ENCODE results near the gene ZMYM4.

ZMYM4 gene

GRCh38 chr1:35223084-35223630 is 45.4 kb upstream of the ZMYM4 start:
- Histone ChIP-seq H3K4ac (ENCODE audit: low read depth in 1 of 2, low read length in 2 of 2) (no peak overlapping the region), H3K18ac (ENCODE audit: low read depth in 1 of 2, low read length in 2 of 2) (no peak overlapping the region), H3K9ac (ENCODE audit: low read length) (peak overlapping the region; percentile 58), H4K8ac (ENCODE audit: low read length) (no peak overlapping the region), H3K79me1 (replicated peaks; ENCODE audit: low read length, poor library complexity, severe bottlenecking) (no peaks in the 10 kb centered on the region), H3K27ac (ENCODE audit: low read length, poor library complexity, severe bottlenecking) (no peak overlapping the region), H2BK15ac (ENCODE audit: low read depth, poor library complexity, severe bottlenecking) (no peak overlapping the region), H3K4me3 (ENCODE audit: insufficient read depth in 1 of 2, low read depth in 1 of 2, low read length in 2 of 2) (no peak overlapping the region), H2BK5ac (ENCODE audit: low read depth, low read length, poor library complexity, severe bottlenecking) (no peak overlapping the region), H3K4me2 (ENCODE audit: low read length, poor library complexity, severe bottlenecking) (no peak overlapping the region), H3K27me3 (ENCODE audit: control insufficient read depth in 1 of 2, insufficient read depth in 1 of 2, low read length in 2 of 2) (no peaks in the 10 kb centered on the region), H3K36me3 (ENCODE audit: control insufficient read depth in 1 of 2, insufficient read depth in 2 of 2, low read depth in 1 of 2, low read length in 2 of 2) (no peaks in the 10 kb centered on the region), H2AK5ac (ENCODE audit: low read length, severe bottlenecking) (no peak overlapping the region), H2BK120ac (ENCODE audit: low read depth, low read length) (no peak overlapping the region), H3K4me1 (ENCODE audit: control insufficient read depth, insufficient read depth, low read depth, low read length) (no peaks in the 10 kb centered on the region), H2AFZ (ENCODE audit: low read depth, low read length) (no peak overlapping the region), H4K91ac (ENCODE audit: low read length) (no peak overlapping the region), H2BK12ac (ENCODE audit: low read length in 2 of 2) (no peak overlapping the region), H3K14ac (ENCODE audit: low read length in 2 of 2) (no peak overlapping the region), H3K9me3 (ENCODE audit: control insufficient read depth, low read length) (no peaks in the 10 kb centered on the region), H3K23ac (ENCODE audit: low read length in 2 of 2) (no peak overlapping the region)
- DNase-seq: peak; percentile 3
- WGBS: 67% methylated on average over 3 of the region's 4 CpGs

- Histone ChIP-seq H3K9me3 (ENCODE audit: control insufficient read depth, low read length) (no peaks in the 10 kb centered on the region), H2BK12ac (ENCODE audit: low read length in 2 of 2) (no peak overlapping the region), H3K4me2 (ENCODE audit: low read length, poor library complexity, severe bottlenecking) (no peak overlapping the region), H3K27me3 (ENCODE audit: control insufficient read depth in 1 of 2, insufficient read depth in 1 of 2, low read length in 2 of 2) (no peaks in the 10 kb centered on the region), H3K27ac (ENCODE audit: low read length, poor library complexity, severe bottlenecking) (no peak overlapping the region), H3K4me1 (ENCODE audit: control insufficient read depth, insufficient read depth, low read depth, low read length) (no peaks in the 10 kb centered on the region), H3K4ac (ENCODE audit: low read depth in 1 of 2, low read length in 2 of 2) (no peak overlapping the region), H3K23ac (ENCODE audit: low read length in 2 of 2) (no peak overlapping the region), H2AK5ac (ENCODE audit: low read length, severe bottlenecking) (no peak overlapping the region), H2BK120ac (ENCODE audit: low read depth, low read length) (no peak overlapping the region), H4K91ac (ENCODE audit: low read length) (no peak overlapping the region), H3K36me3 (ENCODE audit: control insufficient read depth in 1 of 2, insufficient read depth in 2 of 2, low read depth in 1 of 2, low read length in 2 of 2) (no peaks in the 10 kb centered on the region), H3K14ac (ENCODE audit: low read length in 2 of 2) (no peak overlapping the region), H2BK15ac (ENCODE audit: low read depth, poor library complexity, severe bottlenecking) (no peak overlapping the region), H3K9ac (ENCODE audit: low read length) (no peak overlapping the region), H2BK5ac (ENCODE audit: low read depth, low read length, poor library complexity, severe bottlenecking) (no peak overlapping the region), H3K18ac (ENCODE audit: low read depth in 1 of 2, low read length in 2 of 2) (no peak overlapping the region), H3K79me1 (replicated peaks; ENCODE audit: low read length, poor library complexity, severe bottlenecking) (no peaks in the 10 kb centered on the region), H3K4me3 (ENCODE audit: insufficient read depth in 1 of 2, low read depth in 1 of 2, low read length in 2 of 2) (no peak overlapping the region), H2AFZ (ENCODE audit: low read depth, low read length) (no peak overlapping the region), H4K8ac (ENCODE audit: low read length) (no peak overlapping the region)
- WGBS: 100% methylated on average over 1 of the region's 2 CpGs
- no peak for DNase-seq
These were observed 42.0 kb upstream of the ZMYM4 start for GRCh38 chr1:35226546-35226945.

- Histone ChIP-seq H3K36me3 (ENCODE audit: control insufficient read depth in 1 of 2, insufficient read depth in 2 of 2, low read depth in 1 of 2, low read length in 2 of 2) (no peaks in the 10 kb centered on the region), H3K27ac (ENCODE audit: low read length, poor library complexity, severe bottlenecking) (no peak overlapping the region), H3K4ac (ENCODE audit: low read depth in 1 of 2, low read length in 2 of 2) (no peak overlapping the region), H4K8ac (ENCODE audit: low read length) (no peak overlapping the region), H2AK5ac (ENCODE audit: low read length, severe bottlenecking) (no peak overlapping the region), H2BK120ac (ENCODE audit: low read depth, low read length) (no peak overlapping the region), H3K79me1 (replicated peaks; ENCODE audit: low read length, poor library complexity, severe bottlenecking) (no peaks in the 10 kb centered on the region), H2BK5ac (ENCODE audit: low read depth, low read length, poor library complexity, severe bottlenecking) (no peak overlapping the region), H3K9ac (ENCODE audit: low read length) (no peak overlapping the region), H3K4me1 (ENCODE audit: control insufficient read depth, insufficient read depth, low read depth, low read length) (no peaks in the 10 kb centered on the region), H3K18ac (ENCODE audit: low read depth in 1 of 2, low read length in 2 of 2) (no peak overlapping the region), H2BK15ac (ENCODE audit: low read depth, poor library complexity, severe bottlenecking) (no peak overlapping the region), H4K91ac (ENCODE audit: low read length) (no peak overlapping the region), H3K14ac (ENCODE audit: low read length in 2 of 2) (no peak overlapping the region), H3K9me3 (ENCODE audit: control insufficient read depth, low read length) (no peaks in the 10 kb centered on the region), H3K23ac (ENCODE audit: low read length in 2 of 2) (no peak overlapping the region), H3K4me3 (ENCODE audit: insufficient read depth in 1 of 2, low read depth in 1 of 2, low read length in 2 of 2) (no peak overlapping the region), H3K4me2 (ENCODE audit: low read length, poor library complexity, severe bottlenecking) (no peak overlapping the region), H2BK12ac (ENCODE audit: low read length in 2 of 2) (no peak overlapping the region), H2AFZ (ENCODE audit: low read depth, low read length) (no peak overlapping the region), H3K27me3 (ENCODE audit: control insufficient read depth in 1 of 2, insufficient read depth in 1 of 2, low read length in 2 of 2) (no peaks in the 10 kb centered on the region)
- WGBS: 63% methylated on average over 1 of the region's 1 CpG
- no peak for DNase-seq
These were observed 38.7 kb upstream of the ZMYM4 start for GRCh38 chr1:35229587-35230360.

- H3K4me1 ChIP-seq (ENCODE audit: control insufficient read depth, insufficient read depth, low read depth, low read length): no peaks in the 10 kb centered on the region
- no peak overlapping the region for H2BK12ac ChIP-seq (ENCODE audit: low read length in 2 of 2)
- H3K4ac ChIP-seq (ENCODE audit: low read depth in 1 of 2, low read length in 2 of 2): no peak overlapping the region
- H2BK15ac ChIP-seq (ENCODE audit: low read depth, poor library complexity, severe bottlenecking): no peak overlapping the region
- H3K14ac ChIP-seq (ENCODE audit: low read length in 2 of 2): no peak overlapping the region
- no peaks in the 10 kb centered on the region for H3K79me1 ChIP-seq (replicated peaks; ENCODE audit: low read length, poor library complexity, severe bottlenecking)
- no peak overlapping the region for H3K9ac ChIP-seq (ENCODE audit: low read length)
- H2BK5ac ChIP-seq (ENCODE audit: low read depth, low read length, poor library complexity, severe bottlenecking): no peak overlapping the region
- no peaks in the 10 kb centered on the region for H3K36me3 ChIP-seq (ENCODE audit: control insufficient read depth in 1 of 2, insufficient read depth in 2 of 2, low read depth in 1 of 2, low read length in 2 of 2)
- H3K9me3 ChIP-seq (ENCODE audit: control insufficient read depth, low read length): no peaks in the 10 kb centered on the region
- no peak overlapping the region for H2BK120ac ChIP-seq (ENCODE audit: low read depth, low read length)
- no peaks in the 10 kb centered on the region for H3K27me3 ChIP-seq (ENCODE audit: control insufficient read depth in 1 of 2, insufficient read depth in 1 of 2, low read length in 2 of 2)
- WGBS: 70% methylated on average over 1 of the region's 1 CpG
- H4K8ac ChIP-seq (ENCODE audit: low read length): no peak overlapping the region
- no peak overlapping the region for H2AK5ac ChIP-seq (ENCODE audit: low read length, severe bottlenecking)
- no peak overlapping the region for H2AFZ ChIP-seq (ENCODE audit: low read depth, low read length)
- no peak overlapping the region for H3K23ac ChIP-seq (ENCODE audit: low read length in 2 of 2)
- H4K91ac ChIP-seq (ENCODE audit: low read length): no peak overlapping the region
- no peak overlapping the region for H3K18ac ChIP-seq (ENCODE audit: low read depth in 1 of 2, low read length in 2 of 2)
- H3K27ac ChIP-seq (ENCODE audit: low read length, poor library complexity, severe bottlenecking): no peak overlapping the region
- H3K4me2 ChIP-seq (ENCODE audit: low read length, poor library complexity, severe bottlenecking): no peak overlapping the region
- no peak overlapping the region for H3K4me3 ChIP-seq (ENCODE audit: insufficient read depth in 1 of 2, low read depth in 1 of 2, low read length in 2 of 2)
- DNase-seq: no peak
These were observed 37.2 kb upstream of the ZMYM4 start for GRCh38 chr1:35231287-35231686.
